Trophoblast cell (in vitro differentiated cells and primary cell): ENCODE measurements around the gene INPP1.

ENCODE experiments used
- DNase-seq, 2 donors: peaks; one replicate each; pipeline ENCODE4 v3.0.0-alpha.2; 2016
- H2AFZ ChIP-seq: 2 replicates; pipeline ENCODE4 v1.6.1; 2013; ENCODE audit warnings: low read length, moderate library complexity, mild to moderate bottlenecking; ENCODE audit not compliant: insufficient read depth, poor library complexity
- H2AK5ac ChIP-seq: 2 replicates; pipeline ENCODE4 v1.6.1; 2013; ENCODE audit warnings: mild to moderate bottlenecking, low read length
- H2BK120ac ChIP-seq: 2 replicates; pipeline ENCODE4 v1.6.1; 2013; ENCODE audit warnings: low read length, mild to moderate bottlenecking, moderate library complexity; ENCODE audit not compliant: insufficient read depth, poor library complexity
- H2BK12ac ChIP-seq: 2 replicates; pipeline ENCODE4 v1.6.1; 2013; ENCODE audit warnings: mild to moderate bottlenecking, low read length, moderate library complexity
- H2BK5ac ChIP-seq: 2 replicates; pipeline ENCODE4 v1.6.1; 2013; ENCODE audit warnings: low read length, low read depth, moderate library complexity, mild to moderate bottlenecking; ENCODE audit not compliant: poor library complexity
- H3K14ac ChIP-seq: 2 replicates; pipeline ENCODE4 v1.6.1; 2013; ENCODE audit warnings: mild to moderate bottlenecking, low read length
- H3K18ac ChIP-seq: 2 replicates; pipeline ENCODE4 v1.6.1; 2013; ENCODE audit warnings: mild to moderate bottlenecking, low read length
- H3K23ac ChIP-seq: 2 replicates; pipeline ENCODE4 v1.6.1; 2013; ENCODE audit warnings: low read length
- H3K27ac ChIP-seq: 2 replicates; pipeline ENCODE4 v1.5.1; 2013; ENCODE audit warnings: low read depth, mild to moderate bottlenecking, inconsistent platforms, low read length, moderate library complexity
- H3K27me3 ChIP-seq: 2 replicates; pipeline ENCODE4 v1.6.1; 2013; ENCODE audit warnings: inconsistent platforms, mild to moderate bottlenecking, low read length, moderate library complexity; ENCODE audit not compliant: insufficient read depth
- H3K36me3 ChIP-seq, 2 experiments: 1 replicate in 1 of 2; 2 replicates in 1 of 2; pipeline ENCODE4 v1.6.1; 2013; ENCODE audit warnings: low read length in 2 of 2, mild to moderate bottlenecking in 2 of 2, moderate library complexity in 1 of 2; ENCODE audit not compliant: insufficient read depth in 2 of 2, control insufficient read depth in 1 of 2
- H3K4ac ChIP-seq: 2 replicates; pipeline ENCODE4 v1.6.1; 2013; ENCODE audit warnings: low read depth, mild to moderate bottlenecking, low read length, moderate library complexity
- H3K4me1 ChIP-seq, 2 experiments: 1 replicate in 1 of 2; 2 replicates in 1 of 2; pipeline ENCODE4 v1.6.1; 2013; ENCODE audit warnings: low read length in 2 of 2, mild to moderate bottlenecking in 2 of 2, moderate library complexity in 1 of 2; ENCODE audit not compliant: insufficient read depth in 2 of 2, control insufficient read depth in 1 of 2
- H3K4me2 ChIP-seq: 2 replicates; pipeline ENCODE4 v1.6.1; 2013; ENCODE audit warnings: inconsistent platforms, mild to moderate bottlenecking, low read length, moderate library complexity
- H3K4me3 ChIP-seq: 2 replicates; pipeline ENCODE4 v1.5.1; 2013; ENCODE audit warnings: mild to moderate bottlenecking, low read depth, low read length, inconsistent platforms
- H3K79me1 ChIP-seq: one replicate; pipeline ENCODE4 v1.6.1; 2013; ENCODE audit warnings: low read length
- H3K79me2 ChIP-seq: 2 replicates; pipeline ENCODE4 v1.6.1; 2013; ENCODE audit warnings: low read length, mild to moderate bottlenecking; ENCODE audit not compliant: control insufficient read depth, insufficient read depth, poor library complexity
- H3K9ac ChIP-seq: 2 replicates; pipeline ENCODE4 v1.6.1; 2013; ENCODE audit warnings: mild to moderate bottlenecking, low read length
- H3K9me3 ChIP-seq: 2 replicates; pipeline ENCODE4 v1.6.1; 2013; ENCODE audit warnings: low read depth, mild to moderate bottlenecking, control low read depth, inconsistent platforms, low read length; ENCODE audit not compliant: insufficient read depth
- H4K12ac ChIP-seq: 2 replicates; pipeline ENCODE4 v1.6.1; 2013; ENCODE audit warnings: low read depth, mild to moderate bottlenecking, low read length, moderate library complexity
- H4K8ac ChIP-seq: 2 replicates; pipeline ENCODE4 v1.6.1; 2013; ENCODE audit warnings: low read depth, mild to moderate bottlenecking, low read length, moderate library complexity
- H4K91ac ChIP-seq: one replicate; pipeline ENCODE4 v1.6.1; 2013; ENCODE audit warnings: low read depth, mild to moderate bottlenecking, low read length, moderate library complexity
- WGBS: extraction: QIAGEN DNeasy Blood & Tissue Kit; methylation state at CpG from one replicate; pipeline ENCODE4 v1.1.7; 2013; ENCODE audit warnings: missing lambda C conversion rate; ENCODE audit not compliant: insufficient read length, insufficient coverage; ENCODE audit errors: extremely low coverage; 5-methylcytosine and 5-hydroxymethylcytosine counted together

Gene INPP1

DNA sequence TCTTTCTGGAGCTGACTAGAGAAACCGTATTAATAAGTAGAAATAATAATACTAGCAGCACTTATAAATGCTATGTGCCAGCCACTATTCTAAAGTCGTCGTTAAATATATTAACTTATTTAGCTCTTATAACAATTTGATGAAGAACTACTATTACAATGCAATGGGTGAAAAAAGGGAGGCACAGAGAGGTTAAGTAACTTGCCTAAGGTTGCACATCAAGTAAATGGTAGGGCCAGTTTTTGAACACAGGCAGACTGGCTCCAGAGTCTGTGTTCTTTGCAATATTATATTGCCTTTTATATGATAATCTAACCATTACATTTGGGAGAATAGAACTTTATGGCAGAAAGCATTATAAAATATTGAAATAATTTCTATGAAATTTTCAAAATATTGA is 17.6 kb downstream of the INPP1 start:
- no peak overlapping the region for H4K8ac ChIP-seq
- H4K12ac ChIP-seq = no peak overlapping the region
- no peak overlapping the region for H4K91ac ChIP-seq
- no peaks in the 10 kb centered on the region for H3K9me3 ChIP-seq
- H3K79me1 ChIP-seq = no peaks in the 10 kb centered on the region
- H3K23ac ChIP-seq = no peak overlapping the region
- no peak overlapping the region for H2BK12ac ChIP-seq
- no peak overlapping the region for H3K14ac ChIP-seq
- no CpG with 5 or more reads among the region's 3 CpGs for WGBS
- H3K27ac ChIP-seq = no peak overlapping the region
- H2BK120ac ChIP-seq = no peak overlapping the region
- no peak overlapping the region for H3K9ac ChIP-seq
- H3K18ac ChIP-seq = no peak overlapping the region
- no peak overlapping the region for H2BK5ac ChIP-seq
- no peak overlapping the region for H2AFZ ChIP-seq
- no peaks in the 10 kb centered on the region for H3K36me3 ChIP-seq
- H3K4me1 ChIP-seq = no peaks in the 10 kb centered on the region
- H2AK5ac ChIP-seq = no peak overlapping the region
- no peaks in the 10 kb centered on the region for H3K27me3 ChIP-seq
- H3K4me3 ChIP-seq = no peak overlapping the region
- no peak overlapping the region for H3K4me2 ChIP-seq
- no peaks in the 10 kb centered on the region for H3K79me2 ChIP-seq
- H3K4ac ChIP-seq = no peak overlapping the region
- DNase-seq = no peak

DNA sequence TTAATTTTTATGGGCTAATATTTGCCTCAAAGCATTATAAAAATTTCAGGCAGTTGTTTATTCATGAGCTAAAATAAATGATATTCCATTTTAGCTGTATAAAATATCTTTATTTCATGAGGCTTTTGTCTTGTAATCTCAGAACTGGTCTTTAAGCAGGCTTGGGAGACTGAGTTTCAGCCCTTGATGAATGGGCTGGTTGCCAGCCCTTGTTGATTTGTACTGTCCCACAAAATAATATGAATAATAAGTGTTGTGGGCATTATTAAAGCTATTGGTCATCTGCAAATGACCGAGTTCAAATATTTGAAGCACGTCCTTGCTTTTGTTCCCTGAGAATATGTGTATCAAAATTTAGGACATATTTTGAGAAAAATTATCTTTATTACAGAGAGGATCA is 18.2 kb downstream of the INPP1 start:
- no peak overlapping the region for H3K4me3 ChIP-seq
- H3K18ac ChIP-seq = no peak overlapping the region
- no peaks in the 10 kb centered on the region for H3K27me3 ChIP-seq
- H2AK5ac ChIP-seq = no peak overlapping the region
- no peak overlapping the region for H4K8ac ChIP-seq
- no peak overlapping the region for H3K4me2 ChIP-seq
- H2AFZ ChIP-seq = no peak overlapping the region
- H2BK5ac ChIP-seq = no peak overlapping the region
- WGBS = no CpG with 5 or more reads among the region's 2 CpGs
- no peaks in the 10 kb centered on the region for H3K79me2 ChIP-seq
- H4K12ac ChIP-seq = no peak overlapping the region
- no peak overlapping the region for H3K14ac ChIP-seq
- H3K27ac ChIP-seq = no peak overlapping the region
- no peak overlapping the region for H4K91ac ChIP-seq
- H3K4me1 ChIP-seq = no peaks in the 10 kb centered on the region
- H3K36me3 ChIP-seq = no peaks in the 10 kb centered on the region
- H3K79me1 ChIP-seq = no peaks in the 10 kb centered on the region
- H3K23ac ChIP-seq = no peak overlapping the region
- H2BK120ac ChIP-seq = no peak overlapping the region
- no peak overlapping the region for H3K9ac ChIP-seq
- H3K9me3 ChIP-seq = no peaks in the 10 kb centered on the region
- no peak overlapping the region for H2BK12ac ChIP-seq
- no peak overlapping the region for H3K4ac ChIP-seq
- DNase-seq = no peak

DNA sequence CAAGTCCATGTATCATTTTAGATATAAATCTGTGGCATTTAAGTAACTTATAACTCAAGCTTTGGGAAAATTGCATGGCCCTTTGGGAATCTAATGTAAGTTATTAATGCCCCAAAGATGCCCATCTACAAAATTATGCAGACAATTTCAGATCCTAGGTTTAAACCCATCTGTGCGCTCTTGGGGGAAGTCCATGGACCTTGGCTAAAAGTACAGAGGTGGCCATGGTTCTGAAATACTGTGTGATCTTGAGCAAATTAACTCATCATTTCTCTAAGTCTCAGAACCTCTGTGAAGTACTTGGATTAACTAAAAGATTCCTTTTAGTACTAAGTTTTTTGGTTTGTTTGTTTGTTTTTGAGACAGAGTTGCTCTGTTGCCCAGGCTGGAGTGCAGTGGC is 19.5 kb downstream of the INPP1 start:
- no peak overlapping the region for H3K23ac ChIP-seq
- H4K12ac ChIP-seq = no peak overlapping the region
- H3K4me2 ChIP-seq = no peak overlapping the region
- H3K4me1 ChIP-seq = no peaks in the 10 kb centered on the region
- no peak overlapping the region for H3K27ac ChIP-seq
- H3K4me3 ChIP-seq = no peak overlapping the region
- H3K18ac ChIP-seq = no peak overlapping the region
- no peak overlapping the region for H3K9ac ChIP-seq
- no peaks in the 10 kb centered on the region for H3K36me3 ChIP-seq
- H2BK5ac ChIP-seq = no peak overlapping the region
- no peak for DNase-seq
- WGBS = no CpG with 5 or more reads among the region's 1 CpG
- no peaks in the 10 kb centered on the region for H3K79me1 ChIP-seq
- no peak overlapping the region for H4K91ac ChIP-seq
- H3K9me3 ChIP-seq = no peaks in the 10 kb centered on the region
- no peaks in the 10 kb centered on the region for H3K79me2 ChIP-seq
- no peak overlapping the region for H3K14ac ChIP-seq
- H2AFZ ChIP-seq = no peak overlapping the region
- H4K8ac ChIP-seq = no peak overlapping the region
- H2BK12ac ChIP-seq = no peak overlapping the region
- H2AK5ac ChIP-seq = no peak overlapping the region
- H2BK120ac ChIP-seq = no peak overlapping the region
- H3K27me3 ChIP-seq = no peaks in the 10 kb centered on the region
- H3K4ac ChIP-seq = no peak overlapping the region

DNA sequence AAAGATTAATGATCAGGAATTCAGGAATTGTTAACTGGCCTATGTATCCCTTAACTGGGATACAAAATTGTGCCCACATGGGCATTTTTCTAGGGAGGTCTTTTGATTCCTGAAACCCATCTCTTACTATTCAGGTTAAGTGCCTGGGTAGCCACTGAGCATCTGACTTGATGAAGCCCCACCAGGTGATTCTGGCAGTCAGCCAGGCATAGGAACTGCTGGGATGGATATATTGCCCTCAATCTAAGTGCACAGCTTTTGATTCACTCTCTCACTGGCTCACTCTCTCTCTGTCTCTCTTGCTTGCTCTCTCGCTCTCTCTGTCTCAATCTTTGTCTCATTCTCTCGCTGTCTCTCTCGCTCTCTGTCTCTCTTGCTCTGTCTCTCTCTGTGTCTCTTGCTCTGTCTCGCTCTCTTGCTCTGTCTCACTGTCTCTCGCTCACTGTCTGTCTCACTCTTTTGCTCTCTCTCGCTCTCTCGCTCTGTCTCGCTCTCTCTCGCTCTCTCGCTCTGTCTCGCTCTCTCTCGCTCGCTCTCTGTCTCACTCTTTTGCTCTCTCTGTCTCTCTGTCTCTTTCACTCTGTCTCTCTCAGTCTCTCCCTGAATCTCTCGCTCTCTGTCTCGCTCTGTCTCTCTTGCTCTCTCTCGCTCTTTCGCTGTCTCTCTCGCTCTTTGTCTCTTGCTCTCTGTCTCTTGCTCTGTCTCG is 22.3 kb downstream of the INPP1 start:
- Histone ChIP-seq H4K12ac (no peak overlapping the region), H2AFZ (no peak overlapping the region), H2BK5ac (no peak overlapping the region), H3K27me3 (no peaks in the 10 kb centered on the region), H3K79me2 (no peaks in the 10 kb centered on the region), H2BK120ac (no peak overlapping the region), H4K91ac (no peak overlapping the region), H3K23ac (no peak overlapping the region), H2AK5ac (no peak overlapping the region), H3K4ac (no peak overlapping the region), H3K4me3 (no peak overlapping the region), H3K18ac (no peak overlapping the region), H3K36me3 (no peaks in the 10 kb centered on the region), H3K4me1 (no peaks in the 10 kb centered on the region), H3K9ac (no peak overlapping the region), H3K14ac (no peak overlapping the region), H2BK12ac (no peak overlapping the region), H3K4me2 (no peak overlapping the region), H4K8ac (no peak overlapping the region), H3K79me1 (no peaks in the 10 kb centered on the region), H3K27ac (no peak overlapping the region), H3K9me3 (no peaks in the 10 kb centered on the region)
- no CpG with 5 or more reads among the region's 19 CpGs for WGBS
- no peak for DNase-seq
